AG09309 (cell line): ENCODE data around the gene ADSS1.
A peak's percentile ranks its signal among the peaks of the same experiment; 100 is the strongest.

Experiments used
- DNase-seq: peaks from one replicate; pipeline ENCODE4 v3.0.0-alpha.2; 2010; ENCODE audit warnings: low read depth
- H3K4me3 ChIP-seq: 2 replicates; pipeline ENCODE4 v1.5.1; 2011; ENCODE audit warnings: mild to moderate bottlenecking, low read depth, low read length, moderate library complexity; ENCODE audit not compliant: control insufficient read depth
- TF ChIP-seq, protein P1 (sequence below): IDR thresholded peaks from 2 replicates; pipeline ENCODE4 v1.5.1; 2011; ENCODE audit warnings: mild to moderate bottlenecking, low read depth, low read length, inconsistent platforms; ENCODE audit not compliant: insufficient read depth, control insufficient read depth; ENCODE audit errors: missing control alignments

ADSS1 gene

DNA sequence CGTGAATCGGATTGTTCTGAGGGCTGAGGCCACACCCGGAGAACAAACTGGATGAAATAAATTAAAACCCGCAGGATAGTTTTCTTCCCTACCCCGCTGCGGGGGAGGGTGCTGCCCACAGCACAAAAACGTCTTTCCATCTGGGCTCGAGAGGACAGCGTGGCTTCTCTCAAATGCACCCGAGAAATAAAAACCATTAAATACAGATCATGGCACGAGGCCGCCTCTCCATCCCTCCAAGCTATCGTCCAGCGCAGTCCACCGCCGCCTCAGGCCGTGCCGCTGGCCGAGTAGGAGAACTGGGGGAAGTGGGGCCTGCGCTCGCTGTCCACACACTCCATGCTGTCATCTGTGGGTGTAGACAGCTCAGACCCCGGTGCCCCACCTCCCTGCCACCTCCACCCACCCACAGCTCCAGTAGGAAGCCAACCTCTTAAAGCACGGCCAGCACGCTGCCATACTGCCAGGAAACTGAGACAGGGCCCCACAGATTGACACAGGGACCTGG lies 46.1 kb downstream of the ADSS1 start:
- no peak for DNase-seq
- TF ChIP-seq, protein P1, sequence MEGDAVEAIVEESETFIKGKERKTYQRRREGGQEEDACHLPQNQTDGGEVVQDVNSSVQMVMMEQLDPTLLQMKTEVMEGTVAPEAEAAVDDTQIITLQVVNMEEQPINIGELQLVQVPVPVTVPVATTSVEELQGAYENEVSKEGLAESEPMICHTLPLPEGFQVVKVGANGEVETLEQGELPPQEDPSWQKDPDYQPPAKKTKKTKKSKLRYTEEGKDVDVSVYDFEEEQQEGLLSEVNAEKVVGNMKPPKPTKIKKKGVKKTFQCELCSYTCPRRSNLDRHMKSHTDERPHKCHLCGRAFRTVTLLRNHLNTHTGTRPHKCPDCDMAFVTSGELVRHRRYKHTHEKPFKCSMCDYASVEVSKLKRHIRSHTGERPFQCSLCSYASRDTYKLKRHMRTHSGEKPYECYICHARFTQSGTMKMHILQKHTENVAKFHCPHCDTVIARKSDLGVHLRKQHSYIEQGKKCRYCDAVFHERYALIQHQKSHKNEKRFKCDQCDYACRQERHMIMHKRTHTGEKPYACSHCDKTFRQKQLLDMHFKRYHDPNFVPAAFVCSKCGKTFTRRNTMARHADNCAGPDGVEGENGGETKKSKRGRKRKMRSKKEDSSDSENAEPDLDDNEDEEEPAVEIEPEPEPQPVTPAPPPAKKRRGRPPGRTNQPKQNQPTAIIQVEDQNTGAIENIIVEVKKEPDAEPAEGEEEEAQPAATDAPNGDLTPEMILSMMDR, result no peak
- H3K4me3 ChIP-seq, result no peak overlapping the region

DNA sequence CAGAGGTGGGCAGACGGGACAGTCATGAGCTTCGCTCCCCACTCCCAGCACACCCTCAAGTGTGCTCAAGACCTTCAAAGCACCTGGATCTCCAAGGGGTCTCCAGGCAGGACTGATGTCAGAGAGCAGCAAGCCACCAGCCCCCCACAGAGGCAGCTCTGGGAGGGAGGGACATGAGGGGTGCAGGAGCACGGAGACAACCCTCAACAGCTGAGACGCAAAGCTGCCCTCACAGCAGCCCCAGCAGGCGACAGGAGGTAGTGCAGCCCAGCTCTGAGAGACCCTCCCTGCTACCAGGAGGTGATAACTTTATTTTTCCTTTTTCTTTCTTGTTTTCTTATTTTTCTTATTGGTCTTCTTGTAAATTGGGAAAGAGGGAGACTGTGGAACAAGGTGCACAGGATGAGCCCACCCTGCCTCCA lies 46.8 kb downstream of the ADSS1 start:
- H3K4me3 ChIP-seq, result no peak overlapping the region
- no peak for DNase-seq
- TF ChIP-seq, protein P1, result peak; percentile 67

DNA sequence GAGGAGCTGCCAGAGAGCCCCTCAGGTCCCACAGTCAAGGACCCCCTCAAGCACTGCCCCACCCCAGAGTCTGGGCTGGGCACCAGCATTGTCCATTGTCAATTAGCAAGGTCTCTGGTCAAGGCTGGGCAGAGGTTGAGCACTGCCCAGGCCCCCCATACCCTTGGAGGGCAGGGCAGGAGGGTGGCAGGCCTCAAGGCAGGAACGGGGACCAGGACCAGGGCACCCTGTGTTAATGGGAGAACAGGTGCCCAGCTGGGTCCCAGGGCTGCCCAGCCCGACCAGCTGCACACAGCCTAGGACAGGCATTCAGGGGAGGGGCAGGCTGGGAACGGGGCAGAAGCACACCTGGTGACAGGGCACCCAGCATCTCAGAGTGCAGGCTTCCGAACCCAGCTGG lies 47.3 kb downstream of the ADSS1 start:
- no peak for DNase-seq
- TF ChIP-seq, protein P1, result no peak
- H3K4me3 ChIP-seq, result no peak overlapping the region

DNA sequence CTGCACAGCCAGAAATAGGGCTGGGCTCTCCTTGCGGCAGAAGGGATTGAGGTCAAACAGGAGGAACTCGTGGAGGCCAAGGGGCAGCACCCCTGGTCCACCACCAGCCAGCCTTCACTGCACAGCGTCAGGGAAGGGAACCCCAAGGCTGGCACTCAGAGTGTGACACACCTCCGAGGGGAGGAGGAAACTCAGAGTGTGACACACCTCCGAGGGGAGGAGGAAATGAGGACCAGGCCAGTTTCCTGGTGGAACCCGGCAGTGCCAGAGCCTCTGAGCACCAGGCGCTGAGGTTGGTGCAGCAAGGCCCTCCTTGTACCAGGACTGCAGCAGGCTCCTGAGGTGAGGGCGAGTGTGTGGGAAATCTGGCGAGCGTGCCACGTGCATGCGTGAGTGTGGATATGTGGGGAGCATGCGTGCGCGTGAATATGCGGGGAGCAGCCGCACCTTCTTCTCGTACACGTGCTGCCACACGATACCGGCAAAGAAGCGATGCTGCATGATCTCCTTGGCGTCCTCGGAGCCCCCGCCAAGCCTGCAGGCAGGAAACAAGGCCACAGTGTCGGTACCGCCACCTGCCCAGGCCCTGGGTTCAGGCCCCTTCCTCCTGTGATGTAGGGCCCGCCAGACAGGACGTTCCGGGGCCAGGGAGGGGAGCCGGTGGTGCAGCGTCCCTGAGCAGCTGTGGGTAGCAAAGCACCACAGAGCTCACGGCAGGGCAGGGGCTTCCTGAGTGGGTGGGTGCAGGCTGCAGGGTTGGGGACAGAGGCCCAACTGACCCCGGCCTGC lies 48.1 kb downstream of the ADSS1 start:
- H3K4me3 ChIP-seq, result no peak overlapping the region
- TF ChIP-seq, protein P1, result no peak
- DNase-seq, result no peak

DNA sequence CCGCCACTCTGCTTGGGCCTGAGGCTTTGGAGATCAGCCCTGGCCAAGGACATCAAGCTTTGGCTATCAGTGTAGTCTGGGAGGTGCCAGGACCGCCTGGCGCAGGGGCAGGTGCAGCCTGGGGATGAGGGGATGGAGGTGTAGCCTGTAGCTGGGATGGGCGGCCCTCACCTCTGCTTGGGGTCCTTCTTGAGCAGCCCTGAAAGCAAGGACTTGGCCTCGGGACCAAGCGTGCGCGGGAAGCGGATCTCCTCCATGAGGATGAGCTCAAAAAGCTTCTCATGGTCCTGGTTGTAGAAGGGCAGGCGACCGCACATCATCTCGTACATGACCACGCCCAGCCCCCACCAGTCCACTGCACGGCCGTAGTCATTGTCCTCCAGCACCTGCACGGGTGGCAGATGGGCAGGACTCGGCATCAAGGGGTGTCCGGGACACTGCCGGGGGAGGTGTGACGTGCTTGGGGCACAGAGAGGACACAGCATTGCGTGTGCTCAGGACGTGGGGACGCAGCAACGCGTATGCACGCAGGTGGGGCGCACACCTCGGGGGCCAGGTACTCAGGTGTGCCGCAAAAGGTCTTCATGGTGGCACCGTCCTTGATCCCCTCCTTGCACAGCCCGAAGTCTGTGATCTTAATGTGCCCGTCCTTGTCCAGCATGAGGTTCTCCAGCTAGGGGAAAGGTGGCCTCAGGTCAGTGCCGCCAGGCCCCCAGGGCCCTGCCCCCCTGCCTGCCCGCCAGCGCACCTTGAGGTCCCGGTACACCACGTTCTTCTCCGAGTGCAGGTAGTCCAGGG lies 48.9 kb downstream of the ADSS1 start:
- H3K4me3 ChIP-seq, result no peak overlapping the region
- DNase-seq, result no peak
- TF ChIP-seq, protein P1, result no peak

DNA sequence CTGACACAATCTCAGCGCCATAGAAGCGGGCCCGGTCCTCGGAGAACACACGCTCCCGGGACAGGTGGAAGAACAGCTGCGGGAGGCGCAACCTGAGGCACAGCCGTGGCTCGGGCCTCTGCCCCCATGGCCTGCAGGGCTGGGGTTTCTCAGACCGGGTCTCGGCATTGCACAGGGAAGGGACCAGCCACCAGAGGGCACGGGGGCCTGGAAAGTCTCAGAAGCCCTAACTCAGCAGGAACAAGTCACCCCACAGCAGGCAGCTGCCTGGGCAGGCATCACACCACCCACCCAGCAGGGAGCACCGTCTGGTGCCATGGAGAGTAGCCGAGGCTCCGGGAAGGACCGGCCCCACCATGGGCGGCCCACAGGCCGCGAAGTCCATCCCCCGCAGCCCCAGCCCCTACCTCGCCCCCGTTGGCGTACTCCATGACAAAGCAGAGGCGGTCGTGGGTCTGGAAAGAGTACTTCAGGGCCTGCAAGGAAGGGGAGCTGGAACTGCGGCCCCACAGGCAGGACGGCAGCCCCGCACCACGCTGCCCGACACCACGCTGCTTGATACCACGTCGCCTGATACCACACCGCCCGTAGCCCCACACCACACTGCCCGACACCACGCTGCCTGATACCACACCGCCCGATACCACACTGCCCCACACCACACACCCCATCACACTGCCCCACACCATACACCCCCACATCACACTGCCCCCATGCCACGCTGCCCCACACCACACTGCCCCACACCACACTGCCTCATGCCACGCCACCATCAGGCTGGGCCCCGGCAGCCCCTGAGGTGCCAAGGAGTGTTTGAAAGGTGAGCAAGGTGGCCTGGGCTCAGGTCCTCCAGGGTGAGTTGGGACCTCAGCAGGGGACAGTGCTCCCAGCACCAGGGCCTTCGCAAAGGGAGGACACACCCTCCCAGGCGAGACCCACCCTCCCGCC lies 49.8 kb downstream of the ADSS1 start:
- H3K4me3 ChIP-seq, result no peak overlapping the region
- no peak for DNase-seq
- TF ChIP-seq, protein P1, result no peak
